NK-92 (cell line): ENCODE data around the gene CDK10.
"Not testable (repeated sequence)": the region's sequence is repeated elsewhere in the genome, so short reads cannot be mapped to it uniquely, and the experiment has no call there.

Experiments used
- DNase-seq: peaks from one replicate; lab custom pipeline; 2025; ENCODE audit not compliant: unreplicated experiment; lab: John Stamatoyannopoulos, UW

CDK10 gene

GRCh38 chr16:89667633-89668032 lies 18.9 kb upstream of the CDK10 start:
- DNase-seq = no peak

GRCh38 chr16:89668790-89669158 lies 17.7 kb upstream of the CDK10 start:
- DNase-seq = no peak

- no peak for DNase-seq
These were observed 16.7 kb upstream of the CDK10 start for GRCh38 chr16:89669755-89670154.

GRCh38 chr16:89670496-89671431 lies 15.7 kb upstream of the CDK10 start:
- no peak for DNase-seq

- DNase-seq = not testable (repeated sequence)
These were observed 14.9 kb upstream of the CDK10 start for GRCh38 chr16:89671565-89671964.

GRCh38 chr16:89672177-89672941 lies 14.1 kb upstream of the CDK10 start:
- no peak for DNase-seq

- no peak for DNase-seq
These were observed 8.2 kb upstream of the CDK10 start for GRCh38 chr16:89678258-89678657.

GRCh38 chr16:89685916-89686315 lies 573 bp upstream of the CDK10 start:
- no peak for DNase-seq

- no peak for DNase-seq
These were observed 827 bp downstream of the CDK10 start for GRCh38 chr16:89687092-89687940.

- no peak for DNase-seq
These were observed 1.9 kb downstream of the CDK10 start for GRCh38 chr16:89688395-89688794.

GRCh38 chr16:89689142-89689541 lies 2.7 kb downstream of the CDK10 start:
- DNase-seq = no peak

- not testable (repeated sequence) for DNase-seq
These were observed 3.1 kb downstream of the CDK10 start for GRCh38 chr16:89689621-89690020.

GRCh38 chr16:89690392-89690901 lies 4.0 kb downstream of the CDK10 start:
- no peak for DNase-seq

- no peak for DNase-seq
These were observed 4.9 kb downstream of the CDK10 start for GRCh38 chr16:89691231-89691985.

- no peak for DNase-seq
These were observed 5.6 kb downstream of the CDK10 start for GRCh38 chr16:89691986-89692569.

- DNase-seq = no peak
These were observed 6.8 kb downstream of the CDK10 start for GRCh38 chr16:89693289-89693731.

- no peak for DNase-seq
These were observed 7.7 kb downstream of the CDK10 start for GRCh38 chr16:89693931-89694783.

GRCh38 chr16:89694784-89695085 lies 8.2 kb downstream of the CDK10 start:
- DNase-seq = not testable (repeated sequence)
